ENCODE data around the gene GLYATL3. TPM values are rescaled to one million over a fixed set of nuclear protein-coding genes. Genes with fewer than 3 reads are reported as not detected.

The GLYATL3 gene
- total RNA-seq, result not detected
- not detected for polyA plus RNA-seq
- long read RNA-seq, donor 1, result 0 reads
- long read RNA-seq, donor 2, result 0 reads
- long read RNA-seq, donor 3, result 0 reads

DNA sequence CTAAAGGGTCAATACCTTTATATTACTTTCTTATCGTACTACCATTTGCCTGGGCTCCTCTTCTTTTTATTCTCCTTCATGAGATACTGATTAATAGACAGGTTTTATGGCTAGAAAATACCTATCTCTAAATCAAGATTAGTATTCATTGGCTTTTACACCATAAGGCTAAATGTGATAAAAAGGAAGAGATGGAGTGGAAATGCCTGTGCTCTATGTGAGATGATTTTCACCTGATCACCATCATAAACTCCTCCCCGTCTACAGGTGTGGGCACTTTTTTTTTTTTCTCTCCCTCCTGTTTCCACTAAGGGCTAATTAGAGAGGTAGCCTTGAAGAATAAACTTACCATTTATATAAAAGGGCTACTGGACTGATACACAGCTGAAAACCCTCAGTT, at the start of gene GLYATL3:
GLYATL3 (plus strand) TSS at position 301 of the 400 bp plus-strand sequence. CDS start 12,068 bp downstream, outside the sequence.
- Histone ChIP-seq H3K9me3 (no peaks in the 10 kb centered on the region), H3K4me3 (no peak within 1 kb of the TSS), H3K27ac (no peak within 1 kb of the TSS), H3K27me3 (no peaks in the 10 kb centered on the region), H3K36me3 (no peaks in the 10 kb centered on the region), H3K4me1 (no peaks in the 10 kb centered on the region)
- WGBS, 4 donors, result 43 to 87% (median 71%) methylated on average over 2 of the region's 2 CpGs
- ATAC-seq, result no peak
- intact Hi-C loops (cut with DNase I), result no loop called here
- TF ChIP-seq, protein P1, sequence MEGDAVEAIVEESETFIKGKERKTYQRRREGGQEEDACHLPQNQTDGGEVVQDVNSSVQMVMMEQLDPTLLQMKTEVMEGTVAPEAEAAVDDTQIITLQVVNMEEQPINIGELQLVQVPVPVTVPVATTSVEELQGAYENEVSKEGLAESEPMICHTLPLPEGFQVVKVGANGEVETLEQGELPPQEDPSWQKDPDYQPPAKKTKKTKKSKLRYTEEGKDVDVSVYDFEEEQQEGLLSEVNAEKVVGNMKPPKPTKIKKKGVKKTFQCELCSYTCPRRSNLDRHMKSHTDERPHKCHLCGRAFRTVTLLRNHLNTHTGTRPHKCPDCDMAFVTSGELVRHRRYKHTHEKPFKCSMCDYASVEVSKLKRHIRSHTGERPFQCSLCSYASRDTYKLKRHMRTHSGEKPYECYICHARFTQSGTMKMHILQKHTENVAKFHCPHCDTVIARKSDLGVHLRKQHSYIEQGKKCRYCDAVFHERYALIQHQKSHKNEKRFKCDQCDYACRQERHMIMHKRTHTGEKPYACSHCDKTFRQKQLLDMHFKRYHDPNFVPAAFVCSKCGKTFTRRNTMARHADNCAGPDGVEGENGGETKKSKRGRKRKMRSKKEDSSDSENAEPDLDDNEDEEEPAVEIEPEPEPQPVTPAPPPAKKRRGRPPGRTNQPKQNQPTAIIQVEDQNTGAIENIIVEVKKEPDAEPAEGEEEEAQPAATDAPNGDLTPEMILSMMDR (IDR thresholded peaks at IDR 0.05), result no peak
- no peak for TF ChIP-seq POLR2A (IDR thresholded peaks at IDR 0.05)
- DNase-seq, result no peak

DNA sequence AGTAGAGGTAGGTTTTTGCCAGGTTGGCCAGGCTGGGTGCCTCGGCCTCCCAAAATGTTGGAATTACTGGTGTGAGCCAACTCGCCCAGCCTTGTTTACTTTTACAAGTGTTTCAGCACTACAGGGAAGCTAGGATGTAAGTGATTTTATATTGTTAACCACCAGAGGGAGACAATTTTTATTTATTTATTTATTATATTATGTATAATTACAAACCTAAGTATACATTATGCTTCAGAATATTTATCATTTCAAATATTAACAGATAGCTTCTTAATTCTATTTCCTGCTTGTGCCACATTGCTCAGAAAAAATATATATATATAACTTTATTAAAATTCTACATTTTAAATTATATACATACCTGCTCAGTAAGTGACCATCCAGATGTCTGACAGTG, 46.5 kb upstream of the GLYATL3 start:
- no peak for ATAC-seq
- Histone ChIP-seq H3K27me3 (no peaks in the 10 kb centered on the region), H3K36me3 (peaks cover 0 to 100% (median 91%) of the 10 kb centered on the region in 9 donors), H3K4me3 (no peak overlapping the region), H3K9me3 (no peaks in the 10 kb centered on the region), H3K4me1 (no peaks in the 10 kb centered on the region), H3K27ac (no peak overlapping the region)
- intact Hi-C loops (cut with DNase I), result no loop called here
- 93 to 97% (median 93%) methylated on average over 2 of the region's 2 CpGs for WGBS, 4 donors
- TF ChIP-seq, protein P1 (IDR thresholded peaks at IDR 0.05), result peak in 8 of 12 donors; percentile 15 to 36 (median 27)
- no peak for TF ChIP-seq POLR2A (IDR thresholded peaks at IDR 0.05)
- no peak for DNase-seq

DNA sequence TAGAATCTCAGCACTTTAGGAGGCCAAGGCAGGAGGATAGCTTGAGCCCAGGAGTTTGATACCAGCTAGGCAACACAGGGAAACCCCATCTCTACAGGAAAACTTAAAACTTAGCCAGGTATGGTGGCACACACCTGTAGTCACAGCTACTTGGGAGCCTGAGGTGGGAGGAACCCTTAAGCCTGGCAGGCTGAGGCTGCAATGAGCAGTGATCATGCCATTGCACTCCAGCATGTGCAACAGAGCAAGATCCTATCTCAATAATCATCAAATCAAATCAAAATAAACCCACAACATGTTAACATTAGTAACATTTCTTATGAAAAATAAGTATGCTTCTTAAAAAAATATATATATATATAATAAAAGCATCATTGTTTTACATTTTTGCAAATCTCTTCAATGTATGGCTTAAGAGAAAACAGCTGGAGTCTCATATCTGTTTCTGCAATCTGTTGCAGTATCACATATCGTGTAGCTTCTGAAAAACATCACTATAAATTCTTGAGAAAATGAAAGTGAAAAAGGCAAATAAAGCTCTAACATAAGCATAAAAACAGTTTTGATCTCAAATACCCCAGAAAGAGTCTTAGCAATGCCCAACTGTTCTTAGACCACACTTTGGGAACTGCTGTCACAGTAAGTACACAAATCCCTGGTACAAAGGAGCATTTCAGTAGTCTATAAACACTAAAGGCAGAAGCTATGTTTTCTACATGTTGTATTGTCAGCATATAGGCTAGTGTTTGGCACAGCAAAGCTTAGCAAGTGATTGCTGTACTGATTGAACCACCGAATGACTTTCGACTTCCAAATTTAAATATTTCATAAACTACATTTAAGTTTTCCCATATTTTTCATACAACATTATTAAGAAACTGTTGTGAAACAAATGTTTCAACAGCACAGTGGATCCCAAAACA, 44.7 kb upstream of the GLYATL3 start:
- WGBS, 4 donors, result 93 to 97% (median 94%) methylated on average over 3 of the region's 3 CpGs
- no peak overlapping the region for H3K4me3 ChIP-seq
- no peak overlapping the region for H3K27ac ChIP-seq
- H3K27me3 ChIP-seq, result no peaks in the 10 kb centered on the region
- no peak for TF ChIP-seq POLR2A (IDR thresholded peaks at IDR 0.05)
- TF ChIP-seq, protein P1 (IDR thresholded peaks at IDR 0.05), result no peak
- no peak for ATAC-seq
- DNase-seq, result no peak
- H3K4me1 ChIP-seq, result peaks cover 0 to 10% (median 0%) of the 10 kb centered on the region in 12 donors
- H3K9me3 ChIP-seq, result no peaks in the 10 kb centered on the region
- intact Hi-C loops (cut with DNase I), result no loop called here
- peaks cover 0 to 97% (median 81%) of the 10 kb centered on the region in 9 donors for H3K36me3 ChIP-seq

DNA sequence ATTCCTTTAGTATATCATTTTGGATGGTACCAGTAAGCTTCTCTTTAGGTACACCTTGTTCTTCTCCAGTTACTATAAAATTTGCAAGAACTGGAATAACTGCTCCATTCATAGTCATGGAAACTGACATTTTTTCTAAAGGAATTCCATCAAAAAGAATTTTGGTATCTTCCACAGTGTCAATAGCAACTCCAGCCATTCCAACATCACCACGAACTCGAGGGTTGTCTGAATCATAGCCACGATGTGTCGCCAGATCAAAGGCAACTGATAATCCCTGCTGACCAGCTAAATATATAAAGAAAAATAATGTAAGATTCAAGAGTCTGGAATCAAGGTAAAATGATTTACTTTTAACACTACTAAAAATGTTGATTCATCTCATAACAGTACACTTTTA, 42.0 kb upstream of the GLYATL3 start:
- Histone ChIP-seq H3K36me3 (peaks cover 0 to 69% (median 56%) of the 10 kb centered on the region in 9 donors), H3K27me3 (no peaks in the 10 kb centered on the region), H3K4me1 (peaks cover 0 to 29% (median 16%) of the 10 kb centered on the region in 12 donors), H3K4me3 (no peak overlapping the region), H3K27ac (no peak overlapping the region), H3K9me3 (no peaks in the 10 kb centered on the region)
- no peak for TF ChIP-seq POLR2A (IDR thresholded peaks at IDR 0.05)
- TF ChIP-seq, protein P1 (IDR thresholded peaks at IDR 0.05), result no peak
- no peak for ATAC-seq
- DNase-seq, result no peak
- intact Hi-C loops (cut with DNase I), result no loop called here
- 58 to 74% (median 71%) methylated on average over 4 of the region's 4 CpGs for WGBS, 4 donors

Measured in heart left ventricle (tissue), 16 donors.